Keratinocyte (primary cell): Measurements from ENCODE around the gene GPR31. TPM values are rescaled to one million over a fixed set of nuclear protein-coding genes. Genes with fewer than 3 reads are reported as not detected.

Experiments used
- DNase-seq: peaks from one replicate; pipeline ENCODE4 v3.0.0-alpha.2; 2011; ENCODE audit warnings: low read depth, missing footprints, low spot score
- FAIRE-seq: peaks from 2 replicates; lab custom pipeline; 2011; peaks lifted over from hg19 to GRCh38; lab: Jason Lieb, UNC
- H2AFZ ChIP-seq: 2 replicates; pipeline ENCODE4 v1.6.0; 2012; ENCODE audit warnings: low read length, control low read depth, inconsistent platforms; ENCODE audit not compliant: control insufficient read depth
- H3K27ac ChIP-seq: 2 replicates; pipeline ENCODE4 v1.5.1; 2011; ENCODE audit warnings: low read length; ENCODE audit not compliant: control insufficient read depth, insufficient read depth
- H3K27me3 ChIP-seq: 3 replicates; pipeline ENCODE4 v1.6.0; 2011; ENCODE audit warnings: low read length; ENCODE audit not compliant: control insufficient read depth, insufficient read depth; ENCODE audit errors: extremely low read depth
- H3K36me3 ChIP-seq, 2 experiments: 2 replicates in 1 of 2; 3 replicates in 1 of 2; pipeline ENCODE4 v1.5.1; 2011; ENCODE audit warnings: low read length in 2 of 2, mild to moderate bottlenecking in 1 of 2; ENCODE audit not compliant: control insufficient read depth in 2 of 2, insufficient read depth in 2 of 2; ENCODE audit errors: extremely low read depth in 1 of 2
- H3K4me1 ChIP-seq: 3 replicates; pipeline ENCODE4 v1.5.1; 2011; ENCODE audit warnings: low read length; ENCODE audit not compliant: control insufficient read depth, insufficient read depth; ENCODE audit errors: extremely low read depth
- H3K4me2 ChIP-seq: 3 replicates; pipeline ENCODE4 v1.6.0; 2011; ENCODE audit warnings: low read depth, low read length; ENCODE audit not compliant: control insufficient read depth, insufficient read depth; ENCODE audit errors: extremely low read depth
- H3K4me3 ChIP-seq, 3 experiments: fragments of 200-600 bp in 1 of 3; sonication (generic) in 1 of 3; 2 replicates in 2 of 3; 3 replicates in 1 of 3; pipeline ENCODE4 v1.5.1; 2011 to 2016; ENCODE audit warnings: low read length in 3 of 3, mild to moderate bottlenecking in 3 of 3, control low read depth in 2 of 3, inconsistent platforms in 1 of 3, low read depth in 1 of 3, mixed read lengths in 1 of 3, mixed run types in 1 of 3, moderate library complexity in 1 of 3; ENCODE audit not compliant: control insufficient read depth in 2 of 3, insufficient read depth in 2 of 3; ENCODE audit errors: extremely low read depth in 1 of 3
- H3K79me2 ChIP-seq: 2 replicates; pipeline ENCODE4 v1.6.0; 2012; ENCODE audit warnings: low read length; ENCODE audit not compliant: control insufficient read depth, insufficient read depth
- H3K9ac ChIP-seq: 3 replicates; pipeline ENCODE4 v1.6.0; 2011; ENCODE audit warnings: low read length; ENCODE audit not compliant: control insufficient read depth, insufficient read depth; ENCODE audit errors: extremely low read depth
- H3K9me1 ChIP-seq: 3 replicates; pipeline ENCODE4 v1.6.0; 2011; ENCODE audit warnings: low read length; ENCODE audit not compliant: control insufficient read depth, insufficient read depth; ENCODE audit errors: extremely low read depth
- H3K9me3 ChIP-seq: 2 replicates; pipeline ENCODE4 v1.5.1; 2012; ENCODE audit warnings: low read depth, low read length; ENCODE audit not compliant: control insufficient read depth
- H4K20me1 ChIP-seq: 3 replicates; pipeline ENCODE4 v1.6.0; 2011; ENCODE audit warnings: low read length; ENCODE audit not compliant: control insufficient read depth, insufficient read depth; ENCODE audit errors: extremely low read depth
- EZH2 ChIP-seq: IDR thresholded peaks from one replicate; pipeline ENCODE4 v1.6.1; 2012; ENCODE audit warnings: inconsistent platforms, mild to moderate bottlenecking, low read length, moderate library complexity
- dilution Hi-C: fragments of 300-500 bp; cut with MboI; formaldehyde crosslinking; loops from one replicate; pipeline ENCODE4 v1.7.0; 2020; ENCODE audit warnings: low sequenced_read_pairs; ENCODE audit not compliant: extremely low pct_ligation_motif_present
- polyA plus RNA-seq, 5 experiments: library from polyadenylated mRNA; depleted of rRNA in 3 of 5; stranded (reverse) in 3 of 5; stranded (forward) in 1 of 5; unstranded in 1 of 5; fragments of >200 nt; gene quantifications; 1 replicate in 1 of 5; 2 replicates in 3 of 5; 3 replicates in 1 of 5; pipeline versions ENCODE4 v1.2.1 to v1.2.3, GENCODE V29; 2011 to 2012; ENCODE audit warnings: missing spikeins in 2 of 5, low read depth in 1 of 5, low replicate concordance in 1 of 5
- TF ChIP-seq, protein P1 (sequence below), 3 experiments: IDR thresholded peaks in 1 of 3; conservative IDR thresholded peaks in 1 of 3; optimal IDR thresholded peaks in 1 of 3; 2 replicates in 2 of 3; 3 replicates in 1 of 3; pipeline versions ENCODE3 to v1.5.1; 2011; ENCODE audit warnings: low read length in 3 of 3, mild to moderate bottlenecking in 3 of 3, moderate library complexity in 2 of 3, control low read depth in 1 of 3, inconsistent platforms in 1 of 3; ENCODE audit not compliant: insufficient read depth in 2 of 3; ENCODE audit errors: extremely low read depth in 1 of 3

The GPR31 gene
- polyA plus RNA-seq, 1 donor (not counting 4 experiments of a cell fraction or from before 2014, with no cell fraction given): not detected

DNA sequence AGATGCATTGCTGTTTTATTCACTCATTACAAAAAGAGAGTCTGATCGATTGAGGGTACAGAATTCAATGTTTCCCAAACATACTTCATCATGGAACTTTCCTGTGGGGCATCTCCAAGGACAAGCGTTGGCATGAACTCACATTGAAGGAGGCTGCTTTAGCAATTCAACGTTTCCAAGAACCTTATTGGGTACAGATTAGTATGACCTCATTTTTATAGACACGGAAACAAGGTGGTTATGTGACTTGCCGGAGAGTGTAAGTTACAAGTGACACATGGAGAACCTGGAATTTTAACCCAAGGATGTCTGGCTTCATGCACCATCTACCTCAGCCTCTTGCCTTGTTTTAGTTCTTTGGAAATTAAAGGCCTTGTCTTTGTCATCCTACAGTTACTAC, 8.8 kb downstream of the GPR31 start:
- Histone ChIP-seq H3K9me1 (no peaks in the 10 kb centered on the region), H3K9me3 (no peaks in the 10 kb centered on the region), H3K4me3 (no peak overlapping the region), H3K36me3 (no peaks in the 10 kb centered on the region), H3K4me2 (no peak overlapping the region), H4K20me1 (no peaks in the 10 kb centered on the region), H3K79me2 (no peaks in the 10 kb centered on the region), H2AFZ (no peak overlapping the region), H3K4me1 (no peaks in the 10 kb centered on the region), H3K27me3 (peaks cover 8% of the 10 kb centered on the region), H3K27ac (no peak overlapping the region), H3K9ac (no peak overlapping the region)
- dilution Hi-C loops: no loop called here
- no peak for TF ChIP-seq EZH2
- TF ChIP-seq, protein P1, sequence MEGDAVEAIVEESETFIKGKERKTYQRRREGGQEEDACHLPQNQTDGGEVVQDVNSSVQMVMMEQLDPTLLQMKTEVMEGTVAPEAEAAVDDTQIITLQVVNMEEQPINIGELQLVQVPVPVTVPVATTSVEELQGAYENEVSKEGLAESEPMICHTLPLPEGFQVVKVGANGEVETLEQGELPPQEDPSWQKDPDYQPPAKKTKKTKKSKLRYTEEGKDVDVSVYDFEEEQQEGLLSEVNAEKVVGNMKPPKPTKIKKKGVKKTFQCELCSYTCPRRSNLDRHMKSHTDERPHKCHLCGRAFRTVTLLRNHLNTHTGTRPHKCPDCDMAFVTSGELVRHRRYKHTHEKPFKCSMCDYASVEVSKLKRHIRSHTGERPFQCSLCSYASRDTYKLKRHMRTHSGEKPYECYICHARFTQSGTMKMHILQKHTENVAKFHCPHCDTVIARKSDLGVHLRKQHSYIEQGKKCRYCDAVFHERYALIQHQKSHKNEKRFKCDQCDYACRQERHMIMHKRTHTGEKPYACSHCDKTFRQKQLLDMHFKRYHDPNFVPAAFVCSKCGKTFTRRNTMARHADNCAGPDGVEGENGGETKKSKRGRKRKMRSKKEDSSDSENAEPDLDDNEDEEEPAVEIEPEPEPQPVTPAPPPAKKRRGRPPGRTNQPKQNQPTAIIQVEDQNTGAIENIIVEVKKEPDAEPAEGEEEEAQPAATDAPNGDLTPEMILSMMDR (optimal IDR thresholded peaks at IDR 0.05 in 1 of 3, IDR thresholded peaks at IDR 0.05 in 1 of 3, conservative IDR thresholded peaks at IDR 0.05 in 1 of 3; ENCODE audit: extremely low read depth in 1 of 3, insufficient read depth in 2 of 3, low read length in 3 of 3): no peak
- DNase-seq (no peak), FAIRE-seq (no peak)

DNA sequence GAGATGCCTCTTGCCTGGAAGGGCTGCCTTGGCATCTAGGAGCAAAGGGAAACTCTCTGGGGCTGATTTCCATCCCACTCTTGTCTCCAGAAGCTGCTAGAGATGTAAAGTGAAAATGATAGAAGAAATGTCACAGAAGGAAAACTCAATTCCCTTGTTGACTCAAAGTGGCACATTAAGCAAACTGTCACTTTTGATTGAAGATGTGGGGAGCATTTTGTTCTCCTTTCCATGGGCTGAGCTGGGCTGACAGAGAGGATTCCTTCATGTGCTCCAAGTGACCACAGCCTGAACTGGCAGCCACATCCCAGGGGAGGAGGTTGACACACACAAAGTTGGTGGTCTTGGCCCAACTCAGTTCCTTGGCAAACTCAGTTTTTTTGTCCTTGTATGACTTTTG, 9.8 kb downstream of the GPR31 start:
- H3K79me2 ChIP-seq: no peaks in the 10 kb centered on the region
- no peak overlapping the region for H3K27ac ChIP-seq
- no peak for DNase-seq
- H4K20me1 ChIP-seq: no peaks in the 10 kb centered on the region
- no peak overlapping the region for H3K9ac ChIP-seq
- dilution Hi-C loops: no loop called here
- H3K4me3 ChIP-seq: no peak overlapping the region
- no peaks in the 10 kb centered on the region for H3K4me1 ChIP-seq
- H3K9me1 ChIP-seq: no peaks in the 10 kb centered on the region
- H3K27me3 ChIP-seq: peaks cover 8% of the 10 kb centered on the region
- TF ChIP-seq, protein P1 (optimal IDR thresholded peaks at IDR 0.05 in 1 of 3, IDR thresholded peaks at IDR 0.05 in 1 of 3, conservative IDR thresholded peaks at IDR 0.05 in 1 of 3; ENCODE audit: extremely low read depth in 1 of 3, insufficient read depth in 2 of 3, low read length in 3 of 3): no peak
- no peak for TF ChIP-seq EZH2
- FAIRE-seq: no peak
- no peak overlapping the region for H2AFZ ChIP-seq
- H3K36me3 ChIP-seq: no peaks in the 10 kb centered on the region
- no peaks in the 10 kb centered on the region for H3K9me3 ChIP-seq
- no peak overlapping the region for H3K4me2 ChIP-seq
